Mononuclear cell (primary cell): ENCODE results near the gene DES. TPM values are rescaled to one million over a fixed set of nuclear protein-coding genes. Genes with fewer than 3 reads are reported as not detected.

ENCODE experiments used
- H3K27me3 ChIP-seq: 2 replicates; pipeline ENCODE4 v1.6.0; 2011; ENCODE audit warnings: low read length, control low read depth; ENCODE audit not compliant: insufficient read depth
- H3K4me1 ChIP-seq: 2 replicates; pipeline ENCODE4 v1.5.1; 2011; ENCODE audit warnings: mild to moderate bottlenecking, low read length, control low read depth; ENCODE audit not compliant: insufficient read depth
- H3K4me3 ChIP-seq: 2 replicates; pipeline ENCODE4 v1.5.1; 2011; ENCODE audit warnings: mild to moderate bottlenecking, low read length, moderate library complexity
- H3K9me3 ChIP-seq: 2 replicates; pipeline ENCODE4 v1.5.1; 2011; ENCODE audit warnings: low read depth, mild to moderate bottlenecking, control low read depth, low read length
- total RNA-seq: library from RNA; depleted of rRNA; stranded (reverse); fragments of >200 nt; gene quantifications from one replicate; pipeline ENCODE4 v1.2.3, GENCODE V29; 2012

The DES gene
- total RNA-seq, 1 donor, result 1.3 TPM

DNA sequence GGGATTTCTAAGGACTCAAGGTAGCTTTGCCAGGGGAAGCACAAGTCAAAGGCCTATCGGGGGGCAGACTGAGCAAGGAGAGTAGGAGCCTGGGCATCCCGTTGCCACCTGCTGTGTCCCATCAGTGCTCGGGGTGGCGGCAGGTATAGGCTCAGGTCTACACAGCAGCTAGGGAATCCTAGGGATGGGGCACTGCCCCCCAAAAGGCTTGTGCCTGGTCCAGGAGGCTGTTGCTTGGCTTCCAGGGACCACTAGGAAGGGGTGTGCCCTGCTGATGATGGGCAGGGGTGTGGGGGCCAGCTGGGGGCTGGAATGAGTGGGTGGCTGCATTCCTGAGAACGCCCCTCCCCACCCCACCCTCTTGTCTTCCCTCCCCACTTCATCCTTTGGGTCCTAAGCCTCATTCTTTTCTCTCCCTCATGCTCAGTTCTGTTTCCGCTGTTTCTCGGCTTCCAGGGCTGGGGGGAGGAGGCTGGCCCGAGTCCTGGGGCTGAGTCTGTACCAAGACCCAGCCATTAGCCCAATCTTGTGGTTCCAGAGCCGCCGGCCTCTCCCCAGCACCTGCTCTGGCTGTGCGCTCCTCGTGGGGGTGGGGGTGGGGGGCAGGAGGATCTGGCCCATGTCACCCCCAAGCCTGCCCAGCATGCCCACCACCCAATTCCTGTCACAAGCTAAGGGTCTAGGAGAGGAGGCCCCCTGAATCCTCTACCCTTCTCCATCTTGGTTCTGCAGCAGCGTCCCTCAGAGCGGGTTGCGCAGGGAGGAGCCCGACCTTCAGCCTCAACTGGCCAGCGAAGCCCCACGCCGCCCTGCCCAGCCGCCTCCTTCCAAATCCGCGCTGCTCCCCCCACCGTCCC, 29.3 kb downstream of the DES start:
- peaks cover 35% of the 10 kb centered on the region for H3K27me3 ChIP-seq

DNA sequence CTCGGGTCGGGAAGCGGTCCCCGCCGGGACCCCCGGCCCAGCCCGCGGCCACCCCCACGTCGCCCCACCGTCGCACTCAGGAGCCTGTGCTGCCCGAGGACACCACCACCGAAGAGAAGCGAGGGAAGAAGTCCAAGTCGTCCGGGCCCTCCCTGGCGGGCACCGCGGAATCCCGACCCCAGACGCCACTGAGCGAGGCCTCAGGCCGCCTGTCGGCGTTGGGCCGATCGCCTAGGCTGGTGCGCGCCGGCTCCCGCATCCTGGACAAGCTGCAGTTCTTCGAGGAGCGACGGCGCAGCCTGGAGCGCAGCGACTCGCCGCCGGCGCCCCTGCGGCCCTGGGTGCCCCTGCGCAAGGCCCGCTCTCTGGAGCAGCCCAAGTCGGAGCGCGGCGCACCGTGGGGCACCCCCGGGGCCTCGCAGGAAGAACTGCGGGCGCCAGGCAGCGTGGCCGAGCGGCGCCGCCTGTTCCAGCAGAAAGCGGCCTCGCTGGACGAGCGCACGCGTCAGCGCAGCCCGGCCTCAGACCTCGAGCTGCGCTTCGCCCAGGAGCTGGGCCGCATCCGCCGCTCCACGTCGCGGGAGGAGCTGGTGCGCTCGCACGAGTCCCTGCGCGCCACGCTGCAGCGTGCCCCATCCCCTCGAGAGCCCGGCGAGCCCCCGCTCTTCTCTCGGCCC, 30.1 kb downstream of the DES start:
- Histone ChIP-seq H3K9me3 (no peaks in the 10 kb centered on the region), H3K27me3 (peaks cover 29% of the 10 kb centered on the region), H3K4me1 (no peaks in the 10 kb centered on the region), H3K4me3 (no peak overlapping the region)

More for the DNA sequence above, 29.3 kb downstream of the DES start:
- H3K4me3 ChIP-seq, result no peak overlapping the region
- no peaks in the 10 kb centered on the region for H3K9me3 ChIP-seq
- H3K4me1 ChIP-seq, result no peaks in the 10 kb centered on the region

- Histone ChIP-seq H3K4me1 (no peaks in the 10 kb centered on the region), H3K9me3 (no peaks in the 10 kb centered on the region), H3K27me3 (peaks cover 26% of the 10 kb centered on the region), H3K4me3 (no peak overlapping the region)
Observed at GRCh38 chr2:219448776-219449341, 30.7 kb downstream of the DES start.

GRCh38 chr2:219449609-219450008, 31.4 kb downstream of the DES start:
- H3K4me1 ChIP-seq, result no peaks in the 10 kb centered on the region

DNA sequence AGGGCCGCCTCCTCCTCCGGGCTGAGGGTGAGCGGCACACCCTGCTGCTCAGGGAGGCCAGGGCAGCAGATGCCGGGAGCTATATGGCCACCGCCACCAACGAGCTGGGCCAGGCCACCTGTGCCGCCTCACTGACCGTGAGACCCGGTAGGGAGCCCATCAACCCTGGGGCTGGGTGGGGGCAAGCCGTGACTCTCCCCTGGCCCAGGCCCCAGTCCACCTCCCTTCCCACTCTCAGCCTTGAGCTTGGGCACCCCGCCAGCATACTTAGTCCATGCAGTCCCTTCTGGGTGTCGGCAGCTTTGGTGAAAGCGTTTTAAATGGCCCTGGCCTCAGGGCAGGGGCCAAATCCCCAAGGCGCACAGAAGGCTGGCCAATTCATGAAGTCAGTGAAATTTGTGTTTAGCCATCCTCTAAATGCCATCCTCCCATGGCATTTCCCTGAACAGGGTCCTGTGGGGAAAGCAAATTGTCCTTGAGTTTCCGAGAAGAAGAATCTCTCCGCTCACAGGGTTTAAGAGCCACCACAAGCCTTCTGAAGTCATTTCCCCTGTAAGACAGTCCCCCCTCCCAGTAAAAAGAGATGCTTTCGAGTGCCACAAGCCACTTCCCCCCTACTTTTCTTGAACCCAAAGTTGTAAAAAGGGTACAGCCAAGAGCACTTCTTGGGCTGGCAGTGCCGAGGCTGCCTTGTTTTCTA, 33.6 kb downstream of the DES start:
- H3K9me3 ChIP-seq, result no peaks in the 10 kb centered on the region
- peaks cover 21% of the 10 kb centered on the region for H3K27me3 ChIP-seq
- no peak overlapping the region for H3K4me3 ChIP-seq
- H3K4me1 ChIP-seq, result no peaks in the 10 kb centered on the region

More at GRCh38 chr2:219449609-219450008, 31.4 kb downstream of the DES start:
- no peak overlapping the region for H3K4me3 ChIP-seq
- H3K27me3 ChIP-seq, result peaks cover 26% of the 10 kb centered on the region
- H3K9me3 ChIP-seq, result no peaks in the 10 kb centered on the region

DNA sequence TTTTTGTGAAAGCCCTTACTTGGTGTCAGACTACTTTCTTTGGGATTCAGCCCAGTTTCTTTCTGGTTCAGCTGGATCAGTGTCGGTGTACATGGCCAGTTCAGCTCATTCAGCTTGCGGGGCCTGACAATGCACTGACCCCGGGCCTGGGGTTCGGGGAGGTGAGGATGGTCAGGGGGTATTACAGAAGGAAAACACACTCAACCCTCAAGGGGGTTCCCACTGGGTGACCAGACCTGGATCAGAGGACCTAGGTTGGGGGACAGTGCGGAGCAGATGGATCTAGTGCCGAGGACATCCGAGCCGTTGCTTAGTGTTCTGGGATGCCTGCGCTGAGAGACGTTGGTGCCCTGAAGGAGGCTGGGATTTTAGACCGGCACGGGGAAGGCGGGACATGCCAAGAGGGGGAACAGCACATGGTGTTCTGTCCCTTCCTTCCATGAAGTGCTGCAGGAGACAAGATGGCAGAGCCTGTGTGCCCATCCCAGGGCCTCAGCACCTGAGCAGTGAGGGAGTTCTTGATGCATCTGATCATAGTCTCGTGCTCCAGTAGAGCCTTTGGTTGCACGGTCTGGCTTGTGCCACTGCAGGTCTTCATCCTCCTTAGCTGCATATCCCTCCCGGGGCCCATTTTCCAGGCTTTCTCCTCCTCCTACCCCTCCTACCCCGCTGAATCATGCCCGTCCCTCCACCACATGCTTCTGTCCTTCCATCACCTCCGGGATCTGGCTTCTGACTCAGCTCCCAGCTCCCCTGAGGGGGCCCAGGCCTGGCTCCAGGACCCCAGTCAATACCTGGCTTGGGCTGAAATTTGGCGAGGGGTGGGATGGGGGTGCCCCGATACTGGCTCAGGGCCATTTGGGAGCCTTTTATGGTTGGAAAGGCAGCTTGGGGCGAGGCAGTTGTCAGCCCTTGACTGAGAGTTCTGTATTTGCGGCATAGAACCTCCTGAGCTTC, 34.5 kb downstream of the DES start:
- Histone ChIP-seq H3K4me3 (no peak overlapping the region), H3K9me3 (no peaks in the 10 kb centered on the region), H3K27me3 (peaks cover 17% of the 10 kb centered on the region), H3K4me1 (no peaks in the 10 kb centered on the region)

DNA sequence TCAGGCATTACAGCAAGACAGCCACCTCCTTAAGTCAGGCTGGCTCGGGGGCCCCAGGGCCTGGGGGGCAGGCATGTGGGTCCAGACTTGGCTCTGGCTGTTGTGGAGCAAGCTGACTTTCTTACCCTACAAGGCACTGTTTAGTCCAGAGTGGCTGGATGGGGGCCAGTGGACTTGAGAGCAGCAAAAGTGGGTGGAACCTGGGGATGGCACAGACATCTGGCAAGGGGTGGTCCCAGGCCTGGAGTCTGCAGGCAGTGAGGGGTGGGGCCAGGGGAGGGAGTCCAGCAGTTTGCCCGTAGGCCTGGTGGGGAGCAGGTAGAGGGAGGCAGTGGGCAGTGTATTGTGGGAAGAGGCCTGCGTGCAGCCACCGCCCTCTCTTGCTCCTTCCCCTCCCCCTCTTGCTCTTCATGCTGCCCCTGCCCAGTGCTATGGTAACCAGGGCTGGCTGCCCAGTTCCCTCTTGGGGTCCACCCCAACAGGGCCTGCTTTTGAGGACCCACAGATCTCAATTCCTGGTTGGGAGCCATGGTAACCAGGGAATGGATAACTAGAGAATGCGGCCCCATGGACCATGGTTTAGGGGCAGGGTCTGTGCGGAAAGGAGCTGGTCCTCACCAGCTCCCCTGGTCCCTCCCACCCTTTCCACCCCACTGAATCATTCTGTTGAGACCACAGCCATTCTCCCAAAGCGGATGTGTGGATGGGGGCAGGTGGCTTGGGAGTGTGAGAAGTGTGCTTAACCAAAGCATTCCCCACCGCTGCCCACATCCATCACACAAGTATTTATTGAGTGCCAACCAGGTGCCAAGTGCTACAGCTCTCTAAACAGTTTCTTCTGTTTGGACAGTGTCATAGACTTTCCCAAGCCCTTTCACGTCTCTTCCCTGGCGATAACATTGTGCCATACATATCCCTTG, 35.8 kb downstream of the DES start:
- H3K9me3 ChIP-seq, result no peaks in the 10 kb centered on the region
- H3K4me3 ChIP-seq, result no peak overlapping the region
- H3K27me3 ChIP-seq, result peaks cover 15% of the 10 kb centered on the region
- H3K4me1 ChIP-seq, result no peaks in the 10 kb centered on the region

GRCh38 chr2:219455581-219455980, 37.4 kb downstream of the DES start:
- Histone ChIP-seq H3K9me3 (no peaks in the 10 kb centered on the region), H3K4me3 (no peak overlapping the region), H3K4me1 (no peaks in the 10 kb centered on the region), H3K27me3 (peaks cover under 1% of the 10 kb centered on the region)

DNA sequence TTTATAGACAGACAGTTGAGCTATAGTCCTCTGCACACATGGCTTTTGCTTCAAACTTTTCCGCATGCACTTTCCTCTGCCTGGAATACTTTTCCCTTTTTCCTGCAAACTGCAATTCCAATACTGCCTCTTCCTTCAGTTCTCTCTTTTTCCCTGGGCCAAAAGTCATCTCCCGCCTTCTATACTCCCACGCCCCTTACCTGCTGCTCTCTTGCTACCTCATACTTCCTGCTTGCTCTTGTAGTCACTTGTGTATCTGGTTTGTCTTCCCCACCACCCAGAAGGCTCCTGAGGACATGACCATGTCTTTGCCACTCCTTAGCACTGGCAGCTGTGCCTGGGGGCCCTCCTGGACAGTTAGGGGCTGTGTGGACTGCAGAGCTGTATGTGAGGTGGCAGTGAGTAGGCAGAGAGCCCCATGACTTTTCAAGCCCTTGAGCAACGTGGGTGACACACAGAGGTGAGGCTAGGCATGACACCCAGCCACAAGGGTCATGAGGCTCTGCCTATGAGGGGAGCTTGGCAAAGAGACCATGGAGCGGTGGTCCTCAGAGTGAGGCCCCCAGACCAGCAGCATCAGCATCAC, 39.7 kb downstream of the DES start:
- Histone ChIP-seq H3K4me3 (no peak overlapping the region), H3K9me3 (no peaks in the 10 kb centered on the region), H3K27me3 (no peaks in the 10 kb centered on the region), H3K4me1 (no peaks in the 10 kb centered on the region)

DNA sequence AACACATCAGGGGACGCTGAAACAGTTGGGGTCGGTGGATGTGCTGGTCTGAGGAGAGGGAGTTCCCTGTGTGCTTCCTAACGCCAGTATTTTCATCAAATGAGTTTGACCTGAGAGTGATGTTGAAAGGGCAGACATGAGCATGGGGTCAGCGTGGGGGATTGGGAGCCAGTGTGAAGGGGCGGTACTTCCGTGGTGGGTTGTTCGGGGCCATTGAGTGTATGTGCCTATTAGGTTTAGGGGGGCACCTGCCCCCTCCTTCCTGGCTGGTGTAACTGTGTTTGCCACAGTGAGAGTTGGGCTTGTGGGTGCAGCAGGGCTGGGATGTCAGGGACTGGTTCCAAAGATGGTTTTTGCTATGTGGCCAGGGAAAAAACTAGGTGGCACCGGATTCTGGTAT, 40.8 kb downstream of the DES start:
- H3K9me3 ChIP-seq, result no peaks in the 10 kb centered on the region
- H3K4me1 ChIP-seq, result no peaks in the 10 kb centered on the region
- no peak overlapping the region for H3K4me3 ChIP-seq
- no peaks in the 10 kb centered on the region for H3K27me3 ChIP-seq

DNA sequence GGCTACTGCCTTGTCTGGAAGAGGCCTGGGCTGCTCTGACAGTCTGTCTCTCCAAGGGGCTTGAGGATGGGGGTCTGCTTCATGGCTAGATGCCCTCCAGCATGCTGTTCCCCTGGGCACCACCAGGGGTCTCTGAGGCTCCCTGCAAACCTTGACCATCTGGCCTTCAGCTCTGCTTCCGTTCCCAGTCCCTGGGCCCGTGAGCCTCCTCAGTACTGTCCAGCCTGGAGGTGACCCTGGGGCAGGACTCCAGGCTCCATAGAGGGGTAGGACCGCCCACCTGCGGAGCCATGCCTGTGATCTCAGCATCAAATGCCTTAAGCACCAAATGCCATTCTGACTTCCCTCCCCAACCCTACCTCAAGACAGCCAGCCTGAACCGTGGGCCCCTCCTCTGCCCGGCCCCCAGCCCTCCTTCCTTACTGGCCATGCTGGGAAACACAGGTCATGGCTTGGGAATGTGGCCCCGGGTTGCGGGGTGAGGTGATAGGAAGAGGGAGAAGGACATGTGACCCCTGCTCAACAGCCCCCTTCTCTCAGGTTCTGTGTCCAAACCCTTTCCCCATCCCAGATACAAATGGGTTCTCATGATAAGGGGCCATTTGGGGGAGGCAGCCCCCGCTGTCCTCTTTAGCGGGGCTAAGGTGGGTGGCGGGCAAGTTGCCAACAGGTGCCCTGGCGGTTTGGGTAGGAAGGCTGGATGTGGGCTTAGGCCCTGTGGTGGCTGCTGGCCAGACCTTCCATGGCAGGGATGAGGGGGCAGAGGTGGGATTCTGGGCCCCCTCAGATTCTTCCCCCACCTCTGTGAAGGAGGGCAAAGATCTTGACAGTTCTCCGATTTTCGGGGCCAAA, 41.5 kb downstream of the DES start:
- H3K4me1 ChIP-seq, result no peaks in the 10 kb centered on the region
- H3K4me3 ChIP-seq, result no peak overlapping the region
- H3K27me3 ChIP-seq, result no peaks in the 10 kb centered on the region
- no peaks in the 10 kb centered on the region for H3K9me3 ChIP-seq

- Histone ChIP-seq H3K27me3 (no peaks in the 10 kb centered on the region), H3K4me3 (no peak overlapping the region), H3K9me3 (no peaks in the 10 kb centered on the region), H3K4me1 (no peaks in the 10 kb centered on the region)
Observed at GRCh38 chr2:219460424-219460926, 42.3 kb downstream of the DES start.
